OCI-LY3 (cell line): ENCODE data around the gene DCTN1.

Experiments used
- CTCF ChIP-seq: fragments of 200-600, 300-600 bp; sonication (generic); IDR thresholded peaks from 2 replicates; pipeline ENCODE4 v1.5.1; 2014; ENCODE audit warnings: antibody characterized with exemption, low read length, low read depth
- EZH2phosphoT487 ChIP-seq: fragments of 200-600 bp; shearing (Covaris generic); IDR thresholded peaks from 2 replicates; pipeline ENCODE4 v1.6.1; 2018; ENCODE audit warnings: antibody characterized with exemption, mixed run types, low read depth

- no peak for TF ChIP-seq CTCF
- TF ChIP-seq EZH2phosphoT487: no peak
These were observed 63.4 kb downstream of the DCTN1 start for GRCh38 chr2:74316627-74317295.
